GM06990 (cell line): Measurements from ENCODE around the gene TIFAB.

Experiments
- DNase-seq: peaks from one replicate; pipeline ENCODE4 v3.0.0-alpha.2; 2011; ENCODE audit not compliant: insufficient read length; ENCODE audit errors: extremely low read depth
- H3K27me3 ChIP-seq: replicated peaks from 2 replicates; pipeline ENCODE4 v1.6.0; 2011; ENCODE audit warnings: low read length; ENCODE audit not compliant: control insufficient read depth, insufficient read depth
- H3K36me3 ChIP-seq: 2 replicates; pipeline ENCODE4 v1.5.1; 2011; ENCODE audit warnings: low read length; ENCODE audit not compliant: control insufficient read depth, insufficient read depth
- H3K4me3 ChIP-seq: replicated peaks from 2 replicates; pipeline ENCODE4 v1.5.1; 2011; ENCODE audit warnings: low read depth, mild to moderate bottlenecking, control low read depth, low read length
- TF ChIP-seq, protein P1 (sequence below): IDR thresholded peaks from 2 replicates; pipeline ENCODE4 v1.5.1; 2011; ENCODE audit warnings: low read length, control low read depth, mild to moderate bottlenecking, inconsistent platforms; ENCODE audit not compliant: insufficient read depth, poor library complexity, severe bottlenecking

TIFAB gene

DNA sequence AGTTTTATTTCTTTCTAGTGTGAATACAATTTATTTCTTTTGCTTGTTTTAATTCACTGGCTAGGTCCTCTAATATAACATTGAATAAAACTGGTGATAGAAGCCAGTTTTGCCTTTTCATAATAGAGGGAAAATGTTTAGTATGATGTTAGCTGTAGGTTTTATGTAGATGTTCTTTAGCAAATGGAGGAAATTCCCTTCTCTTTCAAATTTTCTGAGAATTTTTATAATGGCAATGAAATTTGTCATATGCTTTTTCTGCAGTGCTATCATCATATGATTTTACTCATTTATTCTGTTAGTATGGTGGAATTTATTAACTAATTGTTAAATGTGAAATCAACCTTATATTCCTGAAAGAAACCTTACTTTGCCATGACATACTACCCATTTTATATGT is 35.1 kb downstream of the TIFAB start:
- Histone ChIP-seq H3K27me3 (no peaks in the 10 kb centered on the region), H3K4me3 (no peak overlapping the region), H3K36me3 (no peaks in the 10 kb centered on the region)
- TF ChIP-seq, protein P1, sequence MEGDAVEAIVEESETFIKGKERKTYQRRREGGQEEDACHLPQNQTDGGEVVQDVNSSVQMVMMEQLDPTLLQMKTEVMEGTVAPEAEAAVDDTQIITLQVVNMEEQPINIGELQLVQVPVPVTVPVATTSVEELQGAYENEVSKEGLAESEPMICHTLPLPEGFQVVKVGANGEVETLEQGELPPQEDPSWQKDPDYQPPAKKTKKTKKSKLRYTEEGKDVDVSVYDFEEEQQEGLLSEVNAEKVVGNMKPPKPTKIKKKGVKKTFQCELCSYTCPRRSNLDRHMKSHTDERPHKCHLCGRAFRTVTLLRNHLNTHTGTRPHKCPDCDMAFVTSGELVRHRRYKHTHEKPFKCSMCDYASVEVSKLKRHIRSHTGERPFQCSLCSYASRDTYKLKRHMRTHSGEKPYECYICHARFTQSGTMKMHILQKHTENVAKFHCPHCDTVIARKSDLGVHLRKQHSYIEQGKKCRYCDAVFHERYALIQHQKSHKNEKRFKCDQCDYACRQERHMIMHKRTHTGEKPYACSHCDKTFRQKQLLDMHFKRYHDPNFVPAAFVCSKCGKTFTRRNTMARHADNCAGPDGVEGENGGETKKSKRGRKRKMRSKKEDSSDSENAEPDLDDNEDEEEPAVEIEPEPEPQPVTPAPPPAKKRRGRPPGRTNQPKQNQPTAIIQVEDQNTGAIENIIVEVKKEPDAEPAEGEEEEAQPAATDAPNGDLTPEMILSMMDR = no peak
- no peak for DNase-seq

DNA sequence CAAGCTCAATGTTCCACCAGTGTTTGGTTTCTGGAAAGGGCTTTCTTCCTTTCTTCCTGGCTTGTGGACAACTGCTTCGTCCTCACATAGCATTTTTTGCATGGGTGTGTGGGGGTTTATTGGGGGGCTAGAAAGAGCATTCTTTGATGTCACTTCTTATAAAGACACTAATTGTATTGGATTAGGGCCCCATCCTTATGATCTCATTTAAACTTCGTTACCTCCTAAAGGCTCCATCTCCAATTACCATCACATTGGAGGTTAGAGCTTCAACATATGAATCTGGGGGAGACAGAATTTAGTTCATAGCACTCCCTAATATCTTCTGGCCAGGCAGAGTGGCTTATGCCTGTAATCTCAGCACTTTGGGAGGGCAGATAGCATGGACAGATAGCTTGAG is 47.1 kb downstream of the TIFAB start:
- no peaks in the 10 kb centered on the region for H3K36me3 ChIP-seq
- no peak overlapping the region for H3K4me3 ChIP-seq
- H3K27me3 ChIP-seq = no peaks in the 10 kb centered on the region
- DNase-seq = no peak
- TF ChIP-seq, protein P1 = no peak

DNA sequence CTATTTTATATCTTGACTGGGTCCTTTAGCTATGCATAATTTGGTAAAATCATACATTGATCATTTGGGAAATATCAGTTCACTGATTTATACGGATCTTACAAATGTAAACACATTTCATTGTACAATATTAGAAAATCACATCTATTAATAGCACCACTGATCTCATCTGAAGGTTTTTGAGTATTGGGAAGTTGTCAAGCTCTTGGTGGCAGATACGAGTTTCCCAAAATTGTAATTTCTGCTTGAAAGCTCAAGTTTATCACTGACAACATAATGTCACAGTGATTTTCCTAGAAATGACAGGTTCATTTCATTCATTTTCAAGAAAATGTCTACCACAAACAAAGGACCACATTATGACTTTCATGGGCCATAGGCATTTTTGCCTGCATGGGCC is 50.1 kb downstream of the TIFAB start:
- no peak overlapping the region for H3K4me3 ChIP-seq
- no peaks in the 10 kb centered on the region for H3K36me3 ChIP-seq
- no peak for DNase-seq
- TF ChIP-seq, protein P1 = no peak
- H3K27me3 ChIP-seq = no peaks in the 10 kb centered on the region

DNA sequence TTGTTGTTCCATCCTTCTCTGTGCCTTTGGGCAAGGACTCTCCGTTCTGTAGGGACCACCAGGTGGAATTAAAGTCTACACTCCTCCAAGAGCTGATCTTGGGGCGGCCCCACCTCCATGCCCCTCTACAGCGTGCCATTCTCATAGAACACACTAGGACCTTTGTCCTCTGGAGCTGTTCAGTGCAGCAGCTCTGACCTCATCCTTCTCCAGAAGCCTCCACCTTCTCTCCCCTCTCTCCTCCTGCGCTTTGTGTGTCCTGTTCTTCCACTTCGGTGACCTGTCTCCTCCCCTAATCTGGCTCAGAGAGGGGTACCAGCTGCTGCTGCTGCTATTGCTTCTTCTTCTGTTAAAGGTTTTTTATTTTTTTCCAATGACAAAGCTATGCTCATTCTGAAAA is 51.3 kb downstream of the TIFAB start:
- Histone ChIP-seq H3K36me3 (no peaks in the 10 kb centered on the region), H3K4me3 (no peak overlapping the region), H3K27me3 (no peaks in the 10 kb centered on the region)
- TF ChIP-seq, protein P1 = no peak
- no peak for DNase-seq

DNA sequence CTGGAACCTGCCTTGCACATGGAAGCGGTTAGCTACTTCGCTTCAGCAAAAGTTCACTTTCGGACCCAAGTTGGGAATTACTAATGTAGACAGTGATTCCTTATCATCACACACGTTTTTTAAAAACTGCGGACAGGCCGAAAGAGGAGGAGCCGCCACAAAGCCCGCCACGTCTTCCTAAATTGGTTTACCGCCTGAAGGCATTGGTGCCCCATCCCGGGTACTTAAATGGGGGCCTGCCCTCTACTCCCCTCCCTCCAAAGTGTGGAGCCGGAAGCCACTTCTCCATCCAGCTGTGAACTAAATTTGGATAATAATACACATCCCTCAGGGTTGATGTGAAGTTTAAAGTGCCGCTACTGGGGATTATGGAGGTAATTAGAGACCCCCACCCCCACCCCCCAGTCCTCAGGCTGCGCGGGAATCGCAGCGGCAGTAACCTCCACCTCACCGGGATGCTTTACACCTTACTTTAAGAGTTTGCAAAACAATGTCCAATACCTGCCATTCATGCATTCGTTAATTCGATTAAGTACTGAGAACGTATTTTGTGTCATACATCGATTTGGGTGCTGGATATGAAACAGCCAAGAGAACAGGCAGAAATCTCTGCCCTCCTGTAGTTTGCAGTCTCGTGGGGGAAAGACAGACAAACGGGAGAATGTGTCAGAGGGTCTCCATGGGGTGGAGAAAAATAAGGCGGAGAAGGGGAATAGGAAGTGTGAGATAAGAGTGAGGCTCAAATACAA is 52.2 kb downstream of the TIFAB start:
- TF ChIP-seq, protein P1 = no peak
- Histone ChIP-seq H3K27me3 (no peaks in the 10 kb centered on the region), H3K4me3 (peak overlapping the region; percentile 85), H3K36me3 (no peaks in the 10 kb centered on the region)
- no peak for DNase-seq
